Vagina (tissue), 2 donors: Measurements from ENCODE around the gene ZBED5.

Experiments used
- POLR2A ChIP-seq, 2 donors: fragments of 450-650 bp; IDR thresholded peaks; one replicate each; pipeline ENCODE4 v1.6.1; 2017; ENCODE audit warnings: antibody characterized with exemption in 2 of 2, mild to moderate bottlenecking in 2 of 2, moderate library complexity in 2 of 2
- POLR2AphosphoS5 ChIP-seq, 2 donors: sonication (generic); formaldehyde crosslinking; IDR thresholded peaks; one replicate each; pipeline ENCODE4 v1.9.0; 2017; ENCODE audit warnings: antibody characterized with exemption in 2 of 2, mild to moderate bottlenecking in 2 of 2, low read depth in 1 of 2; ENCODE audit not compliant: insufficient read depth in 1 of 2

DNA sequence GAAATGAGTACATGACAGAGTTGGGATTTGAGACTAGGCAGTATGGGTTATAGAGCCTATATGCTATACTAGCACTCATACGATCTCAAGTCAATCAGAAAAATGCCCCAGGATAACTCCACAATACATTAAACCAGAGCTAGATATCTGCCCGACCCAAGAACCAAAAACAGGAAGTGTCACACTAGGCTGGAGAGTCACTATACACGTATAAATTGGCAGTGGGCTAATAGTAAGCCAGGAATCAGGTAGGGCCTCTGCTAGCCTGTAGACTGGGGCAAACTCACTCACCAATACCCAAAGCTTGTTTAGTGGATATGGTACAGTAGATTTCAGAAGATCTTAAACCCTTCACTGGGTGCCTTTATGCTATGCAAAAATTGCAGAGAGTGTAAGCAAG lies 33.0 kb downstream of the ZBED5 start:
- TF ChIP-seq POLR2A (IDR thresholded peaks at IDR 0.05), result no peak
- TF ChIP-seq POLR2AphosphoS5 (IDR thresholded peaks at IDR 0.05; ENCODE audit: insufficient read depth in 1 of 2, low read depth in 1 of 2), result no peak
